BE2C (cell line): ENCODE results near the gene TRIM3.

Source experiments
- DNase-seq: peaks from one replicate; pipeline ENCODE4 v3.0.0-alpha.2; 2020
- H3K27me3 ChIP-seq: fragments of 250-450 bp; sonication (Bioruptor Pico); 2 replicates; pipeline ENCODE4 v1.5.1; 2020; ENCODE audit warnings: mild to moderate bottlenecking
- H3K36me3 ChIP-seq: fragments of 250-450 bp; sonication (Bioruptor Pico); 2 replicates; pipeline ENCODE4 v1.5.1; 2020; ENCODE audit warnings: mild to moderate bottlenecking
- H3K4me1 ChIP-seq: fragments of 250-450 bp; sonication (Bioruptor Pico); 2 replicates; pipeline ENCODE4 v1.5.1; 2020
- H3K4me3 ChIP-seq: 2 replicates; pipeline ENCODE4 v1.5.1; 2011; ENCODE audit warnings: low read depth, low read length
- H3K9me3 ChIP-seq: fragments of 250-450 bp; sonication (Bioruptor Pico); 2 replicates; pipeline ENCODE4 v1.5.1; 2020
- TF ChIP-seq, protein P1 (sequence below): IDR thresholded peaks from 2 replicates; pipeline ENCODE4 v1.5.1; 2012; ENCODE audit warnings: mild to moderate bottlenecking, low read depth, low read length

Gene TRIM3

GRCh38 chr11:6459099-6459450 is 14.7 kb downstream of the TRIM3 start:
- TF ChIP-seq, protein P1, sequence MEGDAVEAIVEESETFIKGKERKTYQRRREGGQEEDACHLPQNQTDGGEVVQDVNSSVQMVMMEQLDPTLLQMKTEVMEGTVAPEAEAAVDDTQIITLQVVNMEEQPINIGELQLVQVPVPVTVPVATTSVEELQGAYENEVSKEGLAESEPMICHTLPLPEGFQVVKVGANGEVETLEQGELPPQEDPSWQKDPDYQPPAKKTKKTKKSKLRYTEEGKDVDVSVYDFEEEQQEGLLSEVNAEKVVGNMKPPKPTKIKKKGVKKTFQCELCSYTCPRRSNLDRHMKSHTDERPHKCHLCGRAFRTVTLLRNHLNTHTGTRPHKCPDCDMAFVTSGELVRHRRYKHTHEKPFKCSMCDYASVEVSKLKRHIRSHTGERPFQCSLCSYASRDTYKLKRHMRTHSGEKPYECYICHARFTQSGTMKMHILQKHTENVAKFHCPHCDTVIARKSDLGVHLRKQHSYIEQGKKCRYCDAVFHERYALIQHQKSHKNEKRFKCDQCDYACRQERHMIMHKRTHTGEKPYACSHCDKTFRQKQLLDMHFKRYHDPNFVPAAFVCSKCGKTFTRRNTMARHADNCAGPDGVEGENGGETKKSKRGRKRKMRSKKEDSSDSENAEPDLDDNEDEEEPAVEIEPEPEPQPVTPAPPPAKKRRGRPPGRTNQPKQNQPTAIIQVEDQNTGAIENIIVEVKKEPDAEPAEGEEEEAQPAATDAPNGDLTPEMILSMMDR: no peak
- Histone ChIP-seq H3K9me3 (no peaks in the 10 kb centered on the region), H3K27me3 (no peaks in the 10 kb centered on the region), H3K36me3 (no peaks in the 10 kb centered on the region), H3K4me1 (no peaks in the 10 kb centered on the region), H3K4me3 (no peak overlapping the region)
- DNase-seq: no peak

GRCh38 chr11:6458352-6459098 is 15.2 kb downstream of the TRIM3 start:
- Histone ChIP-seq H3K9me3 (no peaks in the 10 kb centered on the region), H3K36me3 (no peaks in the 10 kb centered on the region), H3K27me3 (no peaks in the 10 kb centered on the region), H3K4me3 (no peak overlapping the region), H3K4me1 (no peaks in the 10 kb centered on the region)
- TF ChIP-seq, protein P1: no peak
- no peak for DNase-seq

- Histone ChIP-seq H3K9me3 (no peaks in the 10 kb centered on the region), H3K36me3 (no peaks in the 10 kb centered on the region), H3K4me3 (no peak overlapping the region), H3K4me1 (no peaks in the 10 kb centered on the region), H3K27me3 (no peaks in the 10 kb centered on the region)
- DNase-seq: no peak
- TF ChIP-seq, protein P1: no peak
Measured at GRCh38 chr11:6457581-6458320, 16.0 kb downstream of the TRIM3 start.

- TF ChIP-seq, protein P1: no peak
- no peaks in the 10 kb centered on the region for H3K36me3 ChIP-seq
- no peaks in the 10 kb centered on the region for H3K4me1 ChIP-seq
- no peak for DNase-seq
- no peak overlapping the region for H3K4me3 ChIP-seq
- H3K9me3 ChIP-seq: no peaks in the 10 kb centered on the region
- H3K27me3 ChIP-seq: no peaks in the 10 kb centered on the region
Measured at GRCh38 chr11:6456361-6457073, 17.2 kb downstream of the TRIM3 start.

- no peaks in the 10 kb centered on the region for H3K9me3 ChIP-seq
- H3K36me3 ChIP-seq: no peaks in the 10 kb centered on the region
- no peak overlapping the region for H3K4me3 ChIP-seq
- no peak for DNase-seq
- TF ChIP-seq, protein P1: no peak
- no peaks in the 10 kb centered on the region for H3K4me1 ChIP-seq
- no peaks in the 10 kb centered on the region for H3K27me3 ChIP-seq
Measured at GRCh38 chr11:6455070-6455469, 18.7 kb downstream of the TRIM3 start.
